ENCODE measurements around the gene PA2G4. TPM values are rescaled to one million over a fixed set of nuclear protein-coding genes. Genes with fewer than 3 reads are reported as not detected.

Gene PA2G4
- polyA plus RNA-seq, 2 of the 4 experiments (the other 2 are of a cell fraction): 415 to 717 TPM

DNA sequence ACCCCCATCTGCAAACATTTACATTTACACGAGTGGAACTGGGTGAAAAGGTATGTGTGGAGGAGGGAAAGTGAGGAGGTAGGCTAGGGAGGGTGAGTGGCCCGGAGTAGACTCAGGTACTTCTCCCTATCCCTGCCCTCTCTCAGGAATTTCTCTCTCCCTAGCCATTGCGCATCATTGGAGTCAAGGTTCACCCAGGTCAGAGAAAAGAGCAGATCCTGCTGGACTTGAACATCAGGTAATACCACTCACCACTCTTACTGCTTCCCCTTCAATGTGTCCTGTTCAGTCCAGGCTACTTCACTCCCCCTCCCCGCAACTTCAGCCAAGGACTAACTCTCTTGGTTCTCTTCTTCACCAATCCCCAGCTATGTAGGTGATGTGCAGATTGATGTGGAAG is 26.5 kb downstream of the PA2G4 start:
- ATAC-seq (no peak), FAIRE-seq (no peak), DNase-seq (ENCODE audit: low read depth in 1 of 2, low spot score in 1 of 2) (no peak)
- H3K27ac ChIP-seq: no peak overlapping the region
- no peak overlapping the region for H3K4me2 ChIP-seq
- TF ChIP-seq REST (IDR thresholded peaks at IDR 0.05): no peak
- TF ChIP-seq ATOH8 (CRISPR knock-in tag; IDR thresholded peaks at IDR 0.05; ENCODE audit: low read depth): no peak
- TF ChIP-seq MAX (IDR thresholded peaks at IDR 0.05): no peak
- no peak for TF ChIP-seq RFX5 (IDR thresholded peaks at IDR 0.05)
- TF ChIP-seq CEBPB (IDR thresholded peaks at IDR 0.05): no peak
- TF ChIP-seq CBX8 (IDR thresholded peaks at IDR 0.05): no peak
- no peak for TF ChIP-seq SMC3 (IDR thresholded peaks at IDR 0.05)
- TF ChIP-seq NFE2L2 (conservative IDR thresholded peaks at IDR 0.05; ENCODE audit: low read length): no peak
- H3K4me3 ChIP-seq: no peak overlapping the region
- H3K4me1 ChIP-seq: peaks cover 22% of the 10 kb centered on the region
- WGBS (ENCODE audit: missing lambda C conversion rate): 83% methylated on average over 4 of the region's 4 CpGs
- no peaks in the 10 kb centered on the region for H3K9me3 ChIP-seq
- ChIA-PET CTCF (interaction anchor here (7.7 to 15.7 kb wide), 2 partner anchors 27 to 59 kb away, joined by 98 to 204 read pairs; partner anchors contain the start of genes MYL6 and SMARCC2), POLR2A (no interaction called here)

- TF ChIP-seq CHD2 (IDR thresholded peaks at IDR 0.05; ENCODE audit: low read length, partially characterized antibody) (no peak), PHF8 (IDR thresholded peaks at IDR 0.05; ENCODE audit: borderline replicate concordance, low read depth) (no peak), JUN (IDR thresholded peaks at IDR 0.05) (no peak), HOXB13 (CRISPR knock-in tag; IDR thresholded peaks at IDR 0.05; ENCODE audit: low read depth) (no peak), RNF2 (IDR thresholded peaks at IDR 0.05; ENCODE audit: borderline replicate concordance, low read depth) (no peak), RCOR1 (IDR thresholded peaks at IDR 0.05; ENCODE audit: low read depth, low read length) (no peak), TFCP2L1 (CRISPR knock-in tag; IDR thresholded peaks at IDR 0.05) (no peak), MAZ (IDR thresholded peaks at IDR 0.05; ENCODE audit: borderline replicate concordance, low read depth, low read length) (no peak), HDAC2 (IDR thresholded peaks at IDR 0.05) (no peak)
- Histone ChIP-seq H3K4me3 (no peak overlapping the region), H3K4me1 (peaks cover under 1% of the 10 kb centered on the region; the same call in 1 of the 3 replicates), H3K27ac (no peak overlapping the region), H3K4me2 (no peak overlapping the region), H3K9me3 (no peaks in the 10 kb centered on the region)
- 94% methylated on average over 6 of the region's 6 CpGs for WGBS (ENCODE audit: missing lambda C conversion rate)
- DNase-seq (ENCODE audit: low read depth in 1 of 2, low spot score in 1 of 2) (no peak), FAIRE-seq (no peak), ATAC-seq (no peak)
- CTCF ChIA-PET: interaction anchor here (0.7 to 1.6 kb wide), 2 partner anchors 54 to 113 kb away, joined by 3 to 7 read pairs; partner anchors contain the start of gene SMARCC2
- POLR2A ChIA-PET: no interaction called here
Observed at GRCh38 chr12:56134897-56135296, 30.5 kb downstream of the PA2G4 start.

DNA sequence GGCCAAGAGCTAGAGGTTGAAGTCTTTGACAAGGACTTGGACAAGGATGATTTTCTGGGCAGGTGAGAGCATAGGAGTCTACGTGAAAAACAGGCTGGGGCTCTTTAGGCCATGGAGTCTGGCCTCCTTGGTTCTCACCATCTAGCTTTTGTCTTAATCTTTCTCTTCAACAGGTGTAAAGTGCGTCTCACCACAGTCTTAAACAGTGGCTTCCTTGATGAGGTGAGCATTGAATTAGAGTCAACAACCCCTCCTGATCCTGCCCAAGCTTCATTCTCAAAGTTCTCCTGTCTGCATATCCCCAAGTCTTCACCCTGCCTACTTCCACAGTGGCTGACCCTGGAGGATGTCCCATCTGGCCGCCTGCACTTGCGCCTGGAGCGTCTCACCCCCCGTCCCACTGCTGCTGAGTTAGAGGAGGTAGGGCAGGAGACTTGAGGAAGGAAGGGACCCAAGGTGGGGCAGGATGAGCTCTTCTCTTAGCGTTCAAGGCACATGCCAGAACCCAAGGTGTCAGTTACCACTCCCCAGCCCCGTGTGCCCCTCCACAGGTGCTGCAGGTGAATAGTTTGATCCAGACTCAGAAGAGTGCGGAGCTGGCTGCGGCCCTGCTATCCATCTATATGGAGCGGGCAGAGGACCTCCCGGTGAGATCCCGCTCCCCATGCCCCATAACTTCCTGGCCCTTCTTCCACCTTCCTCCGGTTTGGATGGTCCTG is 33.7 kb downstream of the PA2G4 start:
- no peaks in the 10 kb centered on the region for H3K9me3 ChIP-seq
- no peak for ATAC-seq
- 96% methylated on average over 14 of the region's 14 CpGs for WGBS (ENCODE audit: missing lambda C conversion rate)
- ChIA-PET POLR2A (no interaction called here), CTCF (interaction anchor here (0.6 to 3.8 kb wide), 10 partner anchors 9 to 91 kb away, joined by 4 to 17 read pairs (median 6); partner anchors contain the start of genes ESYT1, MYL6, MYL6B and SMARCC2)
- TF ChIP-seq CHD4 (IDR thresholded peaks at IDR 0.05; ENCODE audit: borderline replicate concordance) (no peak), RNF2 (IDR thresholded peaks at IDR 0.05; ENCODE audit: borderline replicate concordance, low read depth) (no peak), EHF (CRISPR knock-in tag; IDR thresholded peaks at IDR 0.05) (no peak), EHMT2 (IDR thresholded peaks at IDR 0.05; ENCODE audit: low read depth) (no peak), RARB (CRISPR knock-in tag; IDR thresholded peaks at IDR 0.05) (no peak), KDM1A (IDR thresholded peaks at IDR 0.05; ENCODE audit: low read depth) (no peak), REST (IDR thresholded peaks at IDR 0.05) (no peak), PHF8 (IDR thresholded peaks at IDR 0.05; ENCODE audit: borderline replicate concordance, low read depth) (no peak), MYC (IDR thresholded peaks at IDR 0.05; ENCODE audit: borderline replicate concordance, low read length) (no peak), KDM5A (IDR thresholded peaks at IDR 0.05) (no peak), RFX5 (IDR thresholded peaks at IDR 0.05) (no peak), FOXS1 (CRISPR knock-in tag; IDR thresholded peaks at IDR 0.05) (no peak), HEYL (CRISPR knock-in tag; IDR thresholded peaks at IDR 0.05) (no peak)
- FAIRE-seq: no peak
- H3K4me1 ChIP-seq: no peaks in the 10 kb centered on the region
- no peak overlapping the region for H3K27ac ChIP-seq
- no peak overlapping the region for H3K4me2 ChIP-seq
- no peak overlapping the region for H3K4me3 ChIP-seq
- no peak for DNase-seq (ENCODE audit: low read depth in 1 of 2, low spot score in 1 of 2)
